ENCODE measurements around the gene ISCA2.

Gene ISCA2

DNA sequence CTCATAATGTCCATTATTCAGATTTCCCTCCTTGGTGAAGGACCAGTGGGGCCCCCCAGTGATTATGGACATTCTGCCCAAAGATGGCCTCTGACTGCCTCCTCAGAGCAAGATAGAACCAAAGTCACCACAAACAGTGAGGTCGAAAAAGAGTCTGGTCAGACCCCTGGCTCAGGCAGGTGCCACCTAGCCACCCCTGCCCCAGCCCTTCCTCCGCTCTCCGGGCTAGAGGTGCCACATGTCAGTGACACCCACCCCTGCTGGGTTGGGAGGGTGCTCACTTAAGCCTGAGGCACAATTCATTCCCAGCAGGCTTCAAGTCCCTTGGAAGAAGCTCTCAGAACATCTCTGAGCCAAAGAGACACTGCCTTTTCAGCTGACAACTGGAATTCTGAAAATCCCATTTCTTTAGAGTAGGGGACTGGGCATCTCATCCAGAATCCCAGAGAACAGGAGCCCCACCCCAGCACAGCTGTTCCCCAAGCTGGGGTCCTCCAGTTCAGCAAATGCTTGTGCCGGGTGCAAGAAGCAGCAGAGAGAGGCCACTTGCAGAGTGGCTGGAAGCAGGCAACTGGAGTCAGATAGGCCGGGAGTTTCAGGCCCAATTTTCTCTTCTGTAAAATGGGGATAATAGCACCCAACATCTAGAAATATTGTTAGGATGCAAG lies 50.3 kb downstream of the ISCA2 start:
- Histone ChIP-seq H3K9ac (ENCODE audit: low read length) (no peak overlapping the region), H3K36me3 (ENCODE audit: control insufficient read depth, insufficient read depth, low read length) (no peaks in the 10 kb centered on the region), H3K4me1 (ENCODE audit: control insufficient read depth, insufficient read depth, low read length) (0 out of 2 replicates have a peak, but pooled peaks cover 5% of the 10 kb centered on the region), H3K4me3 (ENCODE audit: low read depth, low read length) (no peak overlapping the region), H3K27me3 (ENCODE audit: control insufficient read depth, insufficient read depth, low read length) (no peaks in the 10 kb centered on the region), H3K27ac (ENCODE audit: low read depth, low read length) (no peak overlapping the region), H3K9me3 (ENCODE audit: control insufficient read depth, insufficient read depth, low read depth, low read length) (no peaks in the 10 kb centered on the region)

- H3K36me3 ChIP-seq (ENCODE audit: control insufficient read depth, insufficient read depth, low read length): no peaks in the 10 kb centered on the region
- no peaks in the 10 kb centered on the region for H3K9me3 ChIP-seq (ENCODE audit: control insufficient read depth, insufficient read depth, low read depth, low read length)
These were observed 51.8 kb downstream of the ISCA2 start for GRCh38 chr14:74545386-74545785.

GRCh38 chr14:74546416-74546815 lies 52.9 kb downstream of the ISCA2 start:
- Histone ChIP-seq H3K36me3 (ENCODE audit: control insufficient read depth, insufficient read depth, low read length) (no peaks in the 10 kb centered on the region), H3K9me3 (ENCODE audit: control insufficient read depth, insufficient read depth, low read depth, low read length) (no peaks in the 10 kb centered on the region), H3K4me3 (ENCODE audit: low read depth, low read length) (no peak overlapping the region), H3K27me3 (ENCODE audit: control insufficient read depth, insufficient read depth, low read length) (no peaks in the 10 kb centered on the region), H3K9ac (ENCODE audit: low read length) (no peak overlapping the region), H3K27ac (ENCODE audit: low read depth, low read length) (no peak overlapping the region), H3K4me1 (ENCODE audit: control insufficient read depth, insufficient read depth, low read length) (peaks cover 9% of the 10 kb centered on the region; the same call in 1 of the 2 replicates)

More at GRCh38 chr14:74545386-74545785, 51.8 kb downstream of the ISCA2 start:
- H3K4me3 ChIP-seq (ENCODE audit: low read depth, low read length): no peak overlapping the region
- no peak overlapping the region for H3K27ac ChIP-seq (ENCODE audit: low read depth, low read length)
- no peaks in the 10 kb centered on the region for H3K27me3 ChIP-seq (ENCODE audit: control insufficient read depth, insufficient read depth, low read length)
- H3K4me1 ChIP-seq (ENCODE audit: control insufficient read depth, insufficient read depth, low read length): 0 out of 2 replicates have a peak, but pooled peaks cover 5% of the 10 kb centered on the region
- H3K9ac ChIP-seq (ENCODE audit: low read length): no peak overlapping the region
